PC-9 (cell line): Measurements from ENCODE around the gene ZDHHC9. TPM values are rescaled to one million over a fixed set of nuclear protein-coding genes. Genes with fewer than 3 reads are reported as not detected.

ENCODE experiments used
- BruUV-seq: library from RNA; stranded (reverse); fragments of 400-500 nt; replicated peaks from 2 replicates; lab custom pipeline; 2021; lab: Mats Ljungman, UMichigan
- CTCF ChIA-PET: fragments of 300-600 bp; sonication (Branson Sonifier 250); formaldehyde crosslinking; loops from one replicate; lab custom pipeline; 2022; ENCODE audit warnings: antibody characterized with exemption; lab: Charles Lee
- POLR2A ChIA-PET: fragments of 300-600 bp; sonication (Branson Sonifier 250); formaldehyde crosslinking; loops from one replicate; lab custom pipeline; 2022; ENCODE audit warnings: antibody characterized with exemption; ENCODE audit not compliant: unreplicated experiment; lab: Charles Lee
- DNase-seq, 2 experiments: peaks; one replicate each; pipeline versions ENCODE4 v3.0.0 to v3.0.0-alpha.2; 2015 to 2022; ENCODE audit warnings: mixed read lengths in 1 of 2
- H2AFZ ChIP-seq: fragments of 200-600 bp; sonication (generic); 2 replicates; pipeline ENCODE4 v1.8.1; 2017; ENCODE audit warnings: antibody characterized with exemption
- H3F3A ChIP-seq: fragments of 200-600 bp; sonication (generic); 2 replicates; pipeline ENCODE4 v1.8.1; 2017; ENCODE audit warnings: antibody characterized with exemption, mild to moderate bottlenecking, low read depth; ENCODE audit not compliant: insufficient read depth
- H3K27ac ChIP-seq: fragments of 200-600 bp; sonication (generic); 2 replicates; pipeline ENCODE4 v1.6.1; 2016; ENCODE audit warnings: mixed run types
- H3K27me3 ChIP-seq: fragments of 200-600 bp; sonication (generic); 2 replicates; pipeline ENCODE4 v1.6.1; 2016; ENCODE audit warnings: low read depth, mixed run types; ENCODE audit not compliant: insufficient read depth
- H3K36me3 ChIP-seq: fragments of 200-600 bp; sonication (generic); 2 replicates; pipeline ENCODE4 v1.6.1; 2016; ENCODE audit warnings: low read depth, mixed run types
- H3K4me1 ChIP-seq: fragments of 200-600 bp; sonication (generic); replicated peaks from 2 replicates; pipeline ENCODE4 v1.6.1; 2016; ENCODE audit warnings: mixed run types; ENCODE audit not compliant: insufficient read depth
- H3K4me2 ChIP-seq: fragments of 200-600 bp; sonication (generic); 2 replicates; pipeline ENCODE4 v1.6.1; 2017; ENCODE audit warnings: mixed run types
- H3K4me3 ChIP-seq: fragments of 200-600 bp; sonication (generic); 2 replicates; pipeline ENCODE4 v1.6.1; 2016; ENCODE audit warnings: mixed run types
- H3K79me2 ChIP-seq: fragments of 200-600 bp; sonication (generic); 2 replicates; pipeline ENCODE4 v1.6.1; 2017; ENCODE audit warnings: low read depth, mixed run types
- H3K9me2 ChIP-seq: fragments of 200-600 bp; sonication (generic); 2 replicates; pipeline ENCODE4 v1.8.1; 2017; ENCODE audit warnings: mild to moderate bottlenecking; ENCODE audit not compliant: insufficient read depth
- H3K9me3 ChIP-seq: fragments of 200-600 bp; sonication (generic); 2 replicates; pipeline ENCODE4 v1.8.1; 2016; ENCODE audit warnings: low read depth; ENCODE audit not compliant: insufficient read depth
- H4K20me1 ChIP-seq: fragments of 200-600 bp; sonication (generic); 2 replicates; pipeline ENCODE4 v1.8.1; 2017; ENCODE audit not compliant: insufficient read depth
- CTCF ChIP-seq: fragments of 200-600 bp; sonication (generic); conservative IDR thresholded peaks from 2 replicates; pipeline ENCODE4 v1.6.1; 2017; ENCODE audit warnings: mixed run types, antibody characterized with exemption, mild to moderate bottlenecking, moderate library complexity
- EZH2 ChIP-seq: fragments of 200-600 bp; sonication (generic); IDR thresholded peaks from 2 replicates; pipeline ENCODE4 v1.8.0; 2017; ENCODE audit warnings: antibody characterized with exemption, low read depth
- intact Hi-C: fragments of 100-400 bp; cut with micrococcal nuclease; formaldehyde crosslinking; loops from one replicate; pipeline ENCODE4 v1.10.0; 2022; ENCODE audit not compliant: unreplicated experiment
- total RNA-seq: library from RNA; stranded (reverse); gene quantifications from 2 replicates; pipeline ENCODE4 v1.2.3, GENCODE V29; 2021

The ZDHHC9 gene
- total RNA-seq, 1 experiment from 2014 or later, result 108 TPM

GRCh38 chrX:129779086-129779672 is 64.5 kb downstream of the ZDHHC9 start:
- Histone ChIP-seq H3K36me3 (no peaks in the 10 kb centered on the region), H2AFZ (no peak overlapping the region), H3K9me3 (no peaks in the 10 kb centered on the region), H3K27ac (no peak overlapping the region), H3F3A (no peaks in the 10 kb centered on the region), H3K27me3 (no peaks in the 10 kb centered on the region), H3K4me1 (no peaks in the 10 kb centered on the region), H3K4me2 (no peak overlapping the region), H3K9me2 (no peaks in the 10 kb centered on the region), H4K20me1 (no peaks in the 10 kb centered on the region), H3K4me3 (no peak overlapping the region), H3K79me2 (no peaks in the 10 kb centered on the region)
- no peak for DNase-seq
- TF ChIP-seq EZH2 (no peak), CTCF (no peak)
- no TSS peak for BruUV-seq
- intact Hi-C loops, result no loop called here
- ChIA-PET POLR2A (no interaction called here), CTCF (no interaction called here)

GRCh38 chrX:129777218-129778030 is 66.3 kb downstream of the ZDHHC9 start:
- CTCF ChIA-PET, result interaction anchor here (0.7 kb wide), 1 partner anchor 37 kb away, joined by 12 read pairs; no protein-coding TSS in a partner anchor
- POLR2A ChIA-PET, result interaction anchor here (0.6 kb wide), 1 partner anchor 37 kb away, joined by 6 read pairs; no protein-coding TSS in a partner anchor

More at GRCh38 chrX:129777218-129778030, 66.3 kb downstream of the ZDHHC9 start:
- Histone ChIP-seq H3K27me3 (no peaks in the 10 kb centered on the region), H3K9me3 (no peaks in the 10 kb centered on the region), H3K9me2 (no peaks in the 10 kb centered on the region), H3K4me1 (no peaks in the 10 kb centered on the region), H3K4me3 (no peak overlapping the region), H3K36me3 (no peaks in the 10 kb centered on the region), H3K4me2 (no peak overlapping the region), H4K20me1 (no peaks in the 10 kb centered on the region), H3K27ac (no peak overlapping the region), H3F3A (0 out of 2 replicates have a peak, but pooled peaks cover 6% of the 10 kb centered on the region), H2AFZ (no peak overlapping the region), H3K79me2 (no peaks in the 10 kb centered on the region)
- BruUV-seq, result no TSS peak
- intact Hi-C loops, result no loop called here
- DNase-seq, result peak in 1 of 2 experiments; percentile 66
- TF ChIP-seq CTCF (no peak), EZH2 (no peak)
